Kasumi-1 (cell line): Measurements from ENCODE around the gene CKAP2.
"Not testable (repeated sequence)": the region's sequence is repeated elsewhere in the genome, so short reads cannot be mapped to it uniquely, and the experiment has no call there.

ENCODE experiments used
- DNase-seq, 2 experiments: peaks; one replicate each; lab custom pipeline; 2025; lab: John Stamatoyannopoulos, UW

CKAP2 gene

GRCh38 chr13:52452470-52452869 is 2.8 kb upstream of the CKAP2 start:
- DNase-seq, result no peak

DNA sequence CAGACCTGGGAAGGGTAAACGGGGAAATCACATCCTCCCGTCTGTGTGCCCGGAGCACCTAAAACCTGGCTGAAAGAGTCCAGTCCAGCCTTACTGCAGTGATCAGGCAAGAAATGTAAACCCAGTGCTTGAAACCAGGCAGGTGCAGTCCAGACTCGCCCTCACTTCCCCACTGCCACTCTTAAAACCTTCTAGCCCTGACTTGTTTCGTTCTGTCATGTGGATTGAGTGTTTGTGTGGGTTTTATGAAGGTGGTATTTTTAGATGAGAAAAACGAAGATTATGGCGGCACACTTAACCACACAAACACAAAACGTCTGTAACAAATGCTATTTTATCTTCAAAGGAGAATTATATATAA is 839 bp upstream of the CKAP2 start:
- DNase-seq, result no peak

DNA sequence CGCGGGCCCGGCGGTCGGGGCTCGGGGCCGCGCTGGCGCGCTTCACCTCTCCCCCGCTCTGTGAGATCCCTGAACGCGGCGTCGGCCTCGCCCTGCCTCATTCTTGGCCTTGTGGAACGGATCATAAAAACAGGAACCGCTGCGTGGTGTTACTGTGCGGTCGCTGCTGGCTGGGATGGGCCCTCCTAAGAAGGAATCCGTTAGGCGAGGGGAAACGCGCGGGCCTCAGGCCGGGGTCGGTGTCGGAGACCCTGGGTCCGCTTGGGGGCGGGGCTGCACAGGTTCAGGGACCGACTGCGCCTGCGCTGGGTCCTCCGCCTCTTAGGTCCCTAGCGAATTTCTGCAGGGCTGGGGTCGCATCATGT is 381 bp downstream of the CKAP2 start:
- peak; percentile 51 to 59 for DNase-seq

GRCh38 chr13:52459668-52460067 is 4.4 kb downstream of the CKAP2 start:
- DNase-seq, result no peak

DNA sequence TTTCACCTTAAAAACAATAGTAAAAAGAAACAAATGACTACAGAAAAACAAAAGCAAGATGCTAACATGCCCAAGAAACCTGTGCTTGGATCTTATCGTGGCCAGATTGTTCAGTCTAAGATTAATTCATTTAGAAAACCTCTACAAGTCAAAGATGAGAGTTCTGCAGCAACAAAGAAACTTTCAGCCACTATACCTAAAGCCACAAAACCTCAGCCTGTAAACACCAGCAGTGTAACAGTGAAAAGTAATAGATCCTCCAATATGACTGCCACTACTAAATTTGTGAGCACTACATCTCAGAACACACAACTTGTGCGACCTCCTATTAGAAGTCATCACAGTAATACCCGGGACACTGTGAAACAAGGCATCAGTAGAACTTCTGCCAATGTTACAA is 6.0 kb downstream of the CKAP2 start:
- DNase-seq, result no peak

- DNase-seq, result no peak
Observed at GRCh38 chr13:52463526-52463925, 8.2 kb downstream of the CKAP2 start.

DNA sequence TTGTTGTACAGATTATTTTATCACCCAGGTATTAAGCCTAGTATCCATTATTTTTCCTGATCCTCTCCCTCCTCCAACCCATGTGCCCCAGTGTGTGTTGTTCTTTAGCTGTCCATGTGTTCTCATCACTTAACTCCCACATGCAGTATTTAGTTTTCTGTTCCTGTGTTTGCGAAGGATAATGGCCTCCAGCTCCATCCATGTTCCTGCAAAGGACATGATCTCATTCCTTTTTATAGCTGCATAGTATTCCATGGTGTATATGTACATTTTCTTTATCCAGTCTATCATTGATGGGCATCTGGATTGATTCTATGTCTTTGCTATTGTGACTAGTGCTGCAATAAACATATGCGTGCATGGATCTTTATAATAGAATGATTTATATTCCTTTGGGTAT is 13.2 kb downstream of the CKAP2 start:
- DNase-seq, result not testable (repeated sequence)

DNA sequence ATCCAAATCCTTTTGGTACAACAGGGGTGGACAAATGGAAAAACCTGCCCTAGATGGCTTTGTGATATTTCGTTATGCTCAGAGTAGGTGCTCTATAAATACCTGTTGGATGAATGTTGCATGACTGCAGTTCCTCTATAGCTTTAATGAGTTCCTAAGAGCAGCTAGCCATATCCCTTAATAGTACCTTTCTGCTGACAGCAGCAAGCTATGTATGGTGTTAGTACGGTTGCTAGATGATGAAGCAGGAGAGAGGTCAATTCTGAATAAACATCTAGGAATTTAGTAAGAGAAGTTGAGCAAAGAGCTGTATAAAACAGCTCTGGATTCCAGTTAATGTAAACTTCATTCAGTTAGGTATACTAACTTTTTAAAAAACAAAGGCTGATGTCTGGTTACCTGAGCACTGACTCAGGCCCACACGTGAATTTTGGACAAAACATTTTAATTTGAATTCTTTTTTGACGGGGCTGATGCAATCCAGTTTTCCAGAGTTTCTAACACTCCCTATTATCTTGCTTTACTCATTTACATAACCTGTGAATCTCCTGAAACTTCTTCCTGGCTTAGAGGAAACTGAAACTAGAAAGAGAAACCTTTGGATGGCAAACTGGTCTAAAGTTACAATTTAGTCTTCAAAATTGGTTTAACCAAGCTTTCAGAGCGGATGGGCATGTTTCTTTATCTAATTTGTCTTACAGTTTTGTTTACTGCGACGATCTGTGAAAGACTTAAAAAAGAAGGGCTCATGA is 25.6 kb downstream of the CKAP2 start:
- DNase-seq, result not testable (repeated sequence)

DNA sequence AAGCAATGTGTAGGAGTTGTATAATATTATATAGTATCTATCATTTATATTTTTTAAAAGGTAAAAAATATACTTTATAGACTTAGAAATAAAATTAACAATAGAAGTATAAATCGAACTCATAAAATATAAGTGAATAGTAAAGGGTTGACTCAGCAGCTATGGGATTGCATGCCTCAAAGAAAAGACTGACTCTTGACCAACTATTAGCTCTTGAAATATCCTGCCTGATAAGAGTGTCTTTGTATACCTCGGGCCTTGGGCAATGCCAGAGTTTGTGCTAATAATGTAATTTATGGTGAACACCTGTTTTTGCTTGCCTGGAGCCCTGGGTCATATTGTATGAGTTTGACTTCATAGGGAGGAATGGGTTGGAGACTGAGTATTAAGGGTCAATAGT is 31.8 kb downstream of the CKAP2 start:
- not testable (repeated sequence) for DNase-seq

- DNase-seq, result not testable (repeated sequence)
Observed at GRCh38 chr13:52488763-52489162, 33.5 kb downstream of the CKAP2 start.

- not testable (repeated sequence) for DNase-seq
Observed at GRCh38 chr13:52491015-52491414, 35.7 kb downstream of the CKAP2 start.

DNA sequence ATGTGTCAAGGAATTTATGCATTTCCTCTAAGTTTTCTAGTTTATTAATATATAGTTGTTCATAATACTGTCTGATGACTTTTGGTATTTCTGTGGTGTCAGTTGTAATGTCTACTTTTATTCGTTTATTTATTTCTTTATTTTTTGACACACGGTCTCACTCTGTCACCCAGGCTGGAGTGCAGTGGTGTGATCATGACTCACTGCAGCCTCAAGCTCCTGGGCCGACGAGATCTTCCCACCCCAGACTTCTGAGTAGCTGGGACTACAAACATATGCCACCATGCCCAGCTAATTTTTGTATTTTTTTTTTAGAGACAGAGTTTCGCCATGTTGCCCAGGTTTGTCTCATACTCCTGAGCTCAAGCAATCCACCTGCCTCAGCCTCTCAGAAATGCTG is 39.0 kb downstream of the CKAP2 start:
- DNase-seq, result not testable (repeated sequence)

DNA sequence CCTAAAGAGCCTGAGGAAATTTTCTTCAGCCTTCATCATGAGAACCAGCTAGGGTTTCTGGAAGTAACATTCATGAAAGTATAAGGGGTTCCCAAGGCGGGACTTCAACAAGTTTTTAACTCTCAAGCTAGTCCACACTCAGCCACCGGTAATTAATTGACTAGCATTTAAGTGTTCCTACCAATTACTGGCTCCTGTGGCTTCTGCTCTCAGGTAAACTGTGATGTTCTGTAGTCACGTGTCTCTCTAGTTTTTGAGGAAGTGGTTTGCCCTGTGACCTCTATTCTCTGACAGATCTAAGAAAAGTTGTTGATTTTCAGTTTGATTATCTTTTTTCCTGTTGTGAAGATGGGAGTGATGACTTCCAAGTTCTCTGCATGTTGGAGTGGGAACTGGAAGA is 42.7 kb downstream of the CKAP2 start:
- not testable (repeated sequence) for DNase-seq

GRCh38 chr13:52502277-52502676 is 47.0 kb downstream of the CKAP2 start:
- DNase-seq, result not testable (repeated sequence)

DNA sequence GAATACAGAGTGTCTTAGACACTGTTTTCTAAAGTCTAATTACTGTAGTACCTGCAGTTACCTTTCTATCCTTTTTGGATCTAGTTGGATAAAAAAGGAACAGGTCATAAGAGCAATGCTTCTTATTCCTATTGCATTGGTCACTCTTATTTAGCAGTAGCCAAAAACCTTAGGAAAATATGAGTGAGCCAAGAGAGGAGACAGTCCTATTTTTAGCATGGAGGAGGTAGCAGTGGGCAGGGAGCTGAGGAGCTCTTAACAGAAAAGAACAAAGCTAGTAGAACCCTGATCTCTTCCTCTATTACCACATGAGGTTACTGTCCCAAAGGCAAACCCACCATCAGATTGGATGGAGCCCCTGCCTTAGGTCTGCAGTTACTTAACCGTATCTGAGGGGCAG is 50.6 kb downstream of the CKAP2 start:
- DNase-seq, result not testable (repeated sequence)

- DNase-seq, result not testable (repeated sequence)
Observed at GRCh38 chr13:52509532-52509931, 54.3 kb downstream of the CKAP2 start.

DNA sequence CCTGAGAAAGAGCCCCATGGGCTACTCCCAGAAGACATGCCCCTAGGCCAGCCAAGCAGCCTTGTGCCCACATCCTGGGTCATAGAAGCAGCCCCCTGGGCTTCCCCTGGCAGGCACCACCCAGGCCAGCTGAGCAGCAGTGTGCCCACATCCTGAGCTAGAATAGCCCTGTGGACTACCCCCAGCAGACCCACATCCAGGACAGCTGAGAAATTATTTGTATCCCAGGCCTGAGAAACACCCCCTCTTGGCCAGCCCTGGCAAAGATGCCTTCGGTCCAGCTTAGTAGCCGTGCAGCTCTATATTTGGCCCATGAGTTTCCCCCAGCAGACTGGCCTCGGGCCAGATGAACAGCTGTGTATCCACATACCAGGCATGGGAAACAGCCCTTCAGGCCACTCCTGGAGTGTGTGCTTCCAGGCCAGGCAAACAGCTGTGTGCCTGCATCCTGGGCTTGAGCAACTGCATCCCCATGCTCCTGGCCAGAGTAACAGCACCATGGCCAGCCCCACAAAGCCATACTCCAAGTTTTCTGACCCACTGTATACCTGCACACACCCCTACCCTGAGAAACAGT is 55.0 kb downstream of the CKAP2 start:
- DNase-seq, result not testable (repeated sequence)

DNA sequence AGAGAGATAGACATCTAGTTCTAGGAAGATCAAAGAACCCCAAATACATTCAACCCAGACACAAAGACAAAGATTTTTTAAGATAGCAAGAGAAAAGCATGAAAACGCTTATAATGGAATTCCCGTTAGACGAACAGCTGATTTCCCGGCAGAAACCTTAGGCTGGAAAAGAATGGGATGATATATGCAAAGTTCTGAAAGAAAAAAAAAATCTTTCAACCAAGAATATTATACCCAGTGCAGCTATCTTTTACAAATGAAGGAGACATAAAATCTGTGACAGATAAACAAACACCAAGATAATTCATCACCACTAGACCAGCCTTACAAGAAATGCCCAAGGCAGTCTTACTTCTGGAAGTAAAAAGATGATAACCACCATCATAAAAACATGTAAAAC is 56.3 kb downstream of the CKAP2 start:
- DNase-seq, result not testable (repeated sequence)

- DNase-seq, result peak; percentile 5 to 34
Observed at GRCh38 chr13:52513957-52514596, 58.8 kb downstream of the CKAP2 start.

GRCh38 chr13:52523323-52523722 is 68.0 kb downstream of the CKAP2 start:
- not testable (repeated sequence) for DNase-seq
